B cell (primary cell): Measurements from ENCODE around the gene GCDH.

Experiments used
- CTCF ChIP-seq: fragments of 200-600 bp; IDR thresholded peaks from one replicate; pipeline ENCODE4 v1.8.0; 2022; ENCODE audit warnings: antibody characterized with exemption, mild to moderate bottlenecking
- EZH2 ChIP-seq: IDR thresholded peaks from 2 replicates; pipeline ENCODE4 v1.6.1; 2012; ENCODE audit warnings: borderline replicate concordance, low read depth, mild to moderate bottlenecking, moderate library complexity, low read length; ENCODE audit not compliant: insufficient read depth, poor library complexity, severe bottlenecking

DNA sequence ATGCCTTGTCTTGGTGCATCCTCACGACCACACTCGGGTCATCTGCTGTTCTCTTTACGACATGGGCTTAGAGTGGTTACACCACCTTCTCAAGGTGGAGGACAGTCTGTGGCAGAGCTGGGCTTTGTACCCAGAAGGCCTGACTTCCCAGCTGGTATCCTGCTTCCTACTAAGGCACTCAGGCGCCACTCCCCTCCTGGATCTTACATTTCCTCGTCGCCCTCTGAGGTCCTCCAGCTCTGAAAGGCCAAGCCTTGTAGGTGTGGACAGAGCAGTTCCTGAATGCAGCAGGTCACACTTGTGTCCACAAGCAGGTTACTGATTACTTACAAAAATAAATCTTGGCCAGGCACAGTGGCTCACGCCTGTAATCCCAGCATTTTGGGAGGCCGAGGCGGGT is 16.2 kb downstream of the GCDH start:
- TF ChIP-seq CTCF (no peak), EZH2 (no peak)
